GM19238 (cell line): ENCODE data around the gene ADAMTS17.

Source experiments
- DNase-seq: peaks from one replicate; pipeline ENCODE4 v3.0.0; 2011; ENCODE audit warnings: low spot score; ENCODE audit not compliant: insufficient read length

Gene ADAMTS17

DNA sequence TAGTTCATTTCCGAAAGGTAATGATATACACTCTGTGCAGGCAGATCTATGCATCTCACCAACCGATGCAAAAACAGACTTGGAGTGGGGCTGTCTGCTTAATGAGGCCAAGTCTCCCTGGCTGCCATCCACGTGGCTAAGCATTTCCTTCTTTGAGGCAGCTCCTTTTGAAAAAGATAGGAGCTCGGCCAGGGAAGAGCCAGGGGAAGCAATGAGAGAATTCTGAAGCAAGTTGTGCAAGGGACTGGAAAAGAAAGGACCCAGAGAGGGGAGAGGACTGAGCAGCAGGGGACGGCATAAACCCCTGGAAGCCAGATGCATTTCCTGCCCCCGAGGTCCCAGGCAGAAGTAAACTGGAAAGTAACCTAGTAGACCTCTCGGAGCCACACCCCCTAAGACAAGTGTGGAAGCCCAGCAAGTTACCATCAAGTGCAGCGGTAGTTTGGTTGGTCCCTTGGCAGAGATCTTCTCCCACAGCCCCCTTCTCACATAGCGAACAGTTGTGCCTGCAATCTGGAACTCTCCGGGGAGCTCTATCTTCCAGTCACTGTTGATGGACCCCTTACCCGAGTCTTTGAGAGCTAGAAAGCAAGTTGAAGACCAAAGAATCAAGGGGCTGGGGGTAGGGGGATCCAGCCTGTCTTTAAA lies 288.2 kb downstream of the ADAMTS17 start:
- DNase-seq = no peak

GRCh38 chr15:100052716-100053473 lies 288.9 kb downstream of the ADAMTS17 start:
- DNase-seq = no peak

GRCh38 chr15:100050877-100051786 lies 290.6 kb downstream of the ADAMTS17 start:
- no peak for DNase-seq

GRCh38 chr15:100049936-100050876 lies 291.6 kb downstream of the ADAMTS17 start:
- DNase-seq = no peak

- no peak for DNase-seq
Observed at GRCh38 chr15:100049483-100049882, 292.3 kb downstream of the ADAMTS17 start.

DNA sequence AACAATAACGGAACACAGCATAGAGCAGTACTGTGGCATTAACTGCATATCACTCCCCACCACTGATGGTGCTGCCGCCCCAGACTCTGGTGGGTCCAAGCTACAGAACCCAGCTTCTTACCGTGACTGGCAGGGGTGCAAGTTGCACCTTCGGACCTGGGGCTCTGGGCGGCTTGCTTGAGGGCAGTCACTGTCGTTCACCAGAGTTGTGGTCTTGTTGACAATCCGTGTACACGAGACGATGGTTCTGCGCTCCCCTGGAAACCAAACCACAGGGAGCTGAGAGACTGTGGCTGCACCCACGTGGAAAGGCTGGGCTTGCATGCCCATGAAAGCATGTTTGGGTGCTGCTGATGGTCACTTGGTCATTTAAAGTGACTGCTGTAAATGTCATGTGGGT lies 293.0 kb downstream of the ADAMTS17 start:
- DNase-seq = no peak

DNA sequence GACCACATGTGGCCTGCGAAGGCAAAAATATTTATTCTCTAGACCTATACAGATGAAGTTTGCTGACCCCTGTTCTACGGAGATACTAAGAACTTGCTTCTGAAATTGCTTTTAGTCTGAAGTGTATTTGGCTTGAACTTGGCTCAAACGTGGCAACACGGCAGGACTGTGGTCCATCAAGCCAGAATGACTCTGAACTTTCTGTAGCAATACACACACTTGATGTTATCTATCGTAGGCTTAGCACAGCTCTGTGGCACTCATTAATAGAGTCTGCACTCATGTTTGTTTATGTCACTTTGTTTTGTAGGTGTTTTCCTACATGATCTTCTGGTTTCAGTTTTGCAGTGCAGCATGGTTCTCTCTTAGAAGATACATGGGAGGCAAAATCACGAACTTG lies 298.1 kb downstream of the ADAMTS17 start:
- DNase-seq = no peak

- no peak for DNase-seq
Observed at GRCh38 chr15:100043068-100043641, 298.6 kb downstream of the ADAMTS17 start.

- DNase-seq = no peak
Observed at GRCh38 chr15:100042558-100042957, 299.2 kb downstream of the ADAMTS17 start.

DNA sequence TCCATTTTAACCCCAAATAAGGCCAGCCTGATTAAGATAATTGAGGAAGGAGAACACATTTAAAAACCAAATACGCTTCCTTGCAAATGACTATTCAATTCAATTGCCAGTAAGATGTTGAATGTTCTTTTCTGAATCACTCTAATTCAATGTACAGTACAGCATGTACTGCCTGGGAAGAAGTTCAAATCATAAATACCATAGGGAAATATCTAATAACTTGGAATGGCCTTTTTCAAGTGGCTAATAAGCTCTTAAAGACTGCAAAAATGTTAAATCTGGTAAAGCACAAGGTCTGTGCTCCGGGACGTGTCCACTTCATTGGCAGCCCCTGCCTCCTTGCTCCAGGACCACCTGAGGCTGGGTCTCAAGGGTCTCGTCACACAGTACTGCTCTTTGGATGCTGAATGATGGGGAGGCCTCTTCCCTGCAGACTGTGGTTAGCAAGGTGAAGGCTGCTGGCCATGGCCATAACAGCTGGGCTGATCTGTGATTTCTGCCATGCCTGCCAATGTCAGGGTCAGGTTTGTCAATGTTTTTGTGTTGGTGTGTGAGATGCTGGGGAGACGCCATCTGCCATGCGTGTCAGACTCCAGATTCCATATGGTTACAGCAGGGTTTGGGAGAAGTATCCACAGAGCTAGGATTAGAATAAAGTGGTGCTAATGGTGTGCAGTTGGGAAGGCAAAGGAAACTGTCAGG lies 300.5 kb downstream of the ADAMTS17 start:
- no peak for DNase-seq

GRCh38 chr15:100039994-100040393 lies 301.8 kb downstream of the ADAMTS17 start:
- no peak for DNase-seq

DNA sequence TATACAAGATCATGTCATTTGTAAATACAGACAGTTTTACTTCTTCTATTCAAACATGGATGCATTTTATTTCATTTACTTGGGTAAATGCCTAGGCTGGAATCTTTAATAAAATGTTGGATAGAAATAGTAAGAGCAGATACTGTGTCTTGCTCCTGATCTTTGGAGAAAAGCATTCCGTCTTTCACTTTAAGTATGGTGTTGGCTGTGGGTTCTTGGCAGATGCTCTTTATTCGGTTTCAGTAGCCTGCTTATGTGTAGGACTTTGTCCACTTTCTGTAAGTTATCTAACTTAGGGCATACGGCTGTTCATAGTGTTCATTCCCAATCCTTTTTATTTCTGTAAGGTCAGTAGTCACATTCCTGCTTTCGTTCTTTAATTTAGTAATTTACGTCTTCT lies 303.0 kb downstream of the ADAMTS17 start:
- no peak for DNase-seq

DNA sequence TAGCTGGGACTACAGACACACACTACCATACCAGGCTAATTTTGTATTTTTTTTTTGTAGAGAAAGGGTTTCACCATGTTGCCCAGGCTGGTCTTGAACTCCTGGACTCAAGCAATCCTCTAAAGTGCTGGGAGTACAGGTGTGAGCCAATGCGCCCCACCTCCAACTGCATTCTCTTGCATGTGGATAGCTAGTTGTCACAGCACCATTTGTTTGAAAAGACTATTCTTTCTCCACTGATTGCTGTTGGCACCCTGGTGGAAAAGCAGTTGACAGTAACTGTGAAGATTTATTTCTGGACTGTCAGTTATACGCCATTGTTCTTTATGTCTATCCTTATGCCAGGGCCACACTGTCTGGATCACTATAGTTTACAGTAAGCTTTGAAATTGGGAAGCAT lies 303.9 kb downstream of the ADAMTS17 start:
- no peak for DNase-seq

- no peak for DNase-seq
Observed at GRCh38 chr15:100036015-100036414, 305.8 kb downstream of the ADAMTS17 start.

DNA sequence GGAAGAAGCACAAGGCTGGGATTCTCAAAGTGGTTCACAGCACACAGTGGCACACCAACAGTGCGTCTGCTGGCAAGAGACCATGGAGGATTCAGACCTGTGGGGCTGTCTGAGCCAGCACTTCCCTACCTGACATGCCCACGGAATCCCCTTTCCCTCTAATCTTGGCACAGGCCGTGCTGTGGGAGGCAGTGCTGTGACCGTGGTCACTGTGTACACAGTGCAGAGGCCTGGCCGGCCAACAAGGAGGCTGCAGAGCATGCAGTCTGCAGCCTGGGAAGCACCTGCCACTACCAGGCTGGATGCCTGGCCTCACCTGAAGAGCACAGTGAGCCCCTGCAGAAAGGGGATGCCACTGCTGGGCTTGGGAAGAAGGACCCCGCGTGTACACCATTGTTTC lies 307.6 kb downstream of the ADAMTS17 start:
- DNase-seq = no peak

DNA sequence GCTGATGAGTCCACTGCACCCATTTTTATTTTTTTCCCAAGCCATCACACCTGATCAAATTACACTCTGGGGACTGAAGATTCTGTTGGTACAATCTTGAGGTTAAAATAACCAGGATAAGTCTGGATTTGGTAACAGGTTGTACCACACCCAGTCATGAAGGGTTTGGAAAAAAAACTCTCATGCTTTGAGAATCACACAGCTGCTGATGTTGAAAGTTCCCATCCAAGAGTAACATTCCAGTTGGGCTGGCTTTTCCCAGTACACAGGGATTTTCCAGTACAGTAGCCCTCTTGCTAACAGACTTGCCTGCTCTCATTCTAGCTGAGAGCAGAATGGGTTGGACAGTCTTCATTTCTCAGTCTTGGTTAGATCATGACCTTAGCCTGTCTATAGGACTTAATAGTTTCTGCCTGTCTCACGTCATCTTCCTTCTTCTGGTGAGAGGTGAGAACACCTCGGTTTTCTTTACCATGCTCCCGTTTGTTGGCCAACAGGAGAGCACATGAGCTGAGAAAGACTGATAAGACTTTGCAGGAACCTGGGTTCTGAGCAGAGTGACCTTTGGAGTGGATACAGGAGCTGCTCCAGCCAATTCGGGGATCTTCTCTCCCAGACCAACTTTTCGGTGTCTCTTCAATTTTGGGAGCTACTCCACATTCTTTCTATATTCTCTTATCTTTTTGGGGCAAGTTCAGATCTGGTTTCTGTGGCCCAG lies 308.5 kb downstream of the ADAMTS17 start:
- no peak for DNase-seq

DNA sequence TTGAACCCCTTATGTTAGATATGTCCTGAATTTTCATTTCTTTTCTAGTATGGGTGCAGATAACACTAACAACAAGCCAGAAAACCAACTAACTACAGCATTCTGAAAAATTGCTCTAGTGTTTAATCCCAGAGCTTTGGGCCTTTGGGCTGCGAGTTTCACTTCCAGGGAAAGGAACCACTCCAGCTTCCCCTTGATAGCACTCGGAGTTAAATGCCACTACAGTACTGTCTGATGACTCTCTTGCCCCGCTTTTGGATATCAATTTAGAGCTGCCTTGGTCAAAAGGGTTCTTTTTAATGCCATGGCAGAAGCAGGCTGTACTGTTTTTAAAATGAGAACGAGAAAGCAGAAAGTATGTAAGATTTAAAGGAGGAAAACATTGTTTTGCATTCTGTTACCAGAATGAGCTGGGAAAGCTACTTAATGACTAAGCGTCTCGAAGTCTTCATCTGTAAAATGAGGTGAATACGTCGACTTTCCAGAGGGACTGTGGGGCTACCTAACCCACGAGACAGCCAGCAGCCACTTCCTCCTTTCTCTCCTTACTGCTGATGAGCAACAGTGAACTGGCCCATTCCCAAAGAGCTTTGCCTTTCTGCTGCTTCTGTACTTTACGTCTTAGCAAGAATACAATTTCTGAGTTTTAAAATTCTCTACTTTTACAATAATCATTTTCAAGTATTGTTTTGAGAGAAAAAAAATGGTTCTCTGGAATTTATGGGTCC lies 309.3 kb downstream of the ADAMTS17 start:
- DNase-seq = no peak

DNA sequence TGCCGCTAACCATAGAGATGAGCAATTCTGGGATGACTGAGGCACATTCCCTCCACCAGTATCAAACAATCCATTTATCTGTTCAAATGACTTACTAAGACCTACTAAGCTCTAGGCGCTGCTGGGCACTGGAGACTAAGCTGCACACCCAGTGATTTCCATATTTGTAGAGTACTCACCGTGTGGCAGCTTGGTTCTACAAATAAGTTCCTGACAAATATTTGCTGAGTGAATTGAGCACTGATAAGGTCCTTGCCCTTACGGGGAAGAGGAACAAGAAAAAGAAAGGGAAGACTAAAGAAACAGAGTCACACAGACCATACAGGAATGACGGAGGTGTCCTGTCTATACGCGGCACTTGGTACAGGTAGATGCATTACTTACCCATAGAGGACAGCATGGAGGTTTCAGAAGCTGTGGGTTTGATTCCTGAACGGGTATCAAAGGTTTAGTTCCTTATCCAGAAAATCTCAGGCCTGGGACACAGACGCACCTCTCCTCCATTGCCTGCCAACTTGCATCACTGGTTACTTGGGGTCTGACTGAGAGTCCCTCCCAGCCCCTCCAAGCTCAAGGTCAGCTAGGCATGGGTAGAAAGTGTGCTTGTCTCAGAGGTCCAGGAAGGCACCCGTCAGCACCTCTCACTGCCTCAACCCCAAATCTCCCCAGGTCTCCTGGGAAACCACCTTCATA lies 310.0 kb downstream of the ADAMTS17 start:
- DNase-seq = no peak
